Measurements from ENCODE around the gene EPHA6.

DNA sequence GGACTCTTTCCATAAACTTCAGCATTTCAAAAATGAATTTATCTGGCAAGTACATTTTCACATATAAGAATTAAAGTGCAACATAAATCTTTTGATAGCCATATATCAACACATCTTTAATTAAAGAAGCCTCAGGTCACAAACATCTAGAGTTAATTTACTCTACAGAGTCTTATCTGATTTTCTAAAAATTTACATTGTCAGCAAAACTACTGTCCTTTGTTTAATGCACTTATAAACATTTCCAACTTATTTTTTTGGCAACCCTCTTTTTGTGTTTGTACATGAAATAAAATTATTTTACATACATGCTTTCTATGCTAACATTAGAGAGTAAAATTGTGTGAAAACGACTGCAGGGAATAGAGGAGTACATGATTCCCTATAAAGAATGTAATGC is 533.4 kb downstream of the EPHA6 start:
- TF ChIP-seq POLR2A (IDR thresholded peaks at IDR 0.05; ENCODE audit: low read length) (no peak), GATA1 (IDR thresholded peaks at IDR 0.05; ENCODE audit: low read depth, low read length) (no peak)

Measured in erythroblast (primary cell).